DMS53 treated with DMSO at 0.1 percent for 48 hours (cell line): Measurements from ENCODE around the gene OXER1.

Experiments
- DNase-seq: peaks from one replicate; lab custom pipeline; 2025; ENCODE audit not compliant: unreplicated experiment; lab: John Stamatoyannopoulos, UW

The OXER1 gene

DNA sequence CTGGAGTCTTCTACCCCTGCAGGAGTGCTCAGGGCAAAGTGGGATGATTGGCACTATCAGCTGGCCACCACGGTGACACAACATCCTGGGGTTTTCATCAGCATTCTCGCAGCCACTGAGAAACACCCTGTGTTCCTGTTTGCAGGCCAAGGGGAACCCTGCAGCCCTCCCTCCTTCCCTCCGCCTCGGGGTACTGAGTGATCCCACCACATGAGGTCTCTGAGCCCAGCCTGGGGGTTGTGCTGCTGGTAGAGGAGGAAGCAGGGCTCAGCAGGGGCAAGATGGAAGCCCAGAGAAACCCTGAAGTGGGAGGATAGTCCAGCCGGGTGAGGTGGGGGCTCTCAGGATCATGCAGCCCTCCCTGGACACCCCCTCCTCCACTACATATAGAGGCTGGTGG lies at the start of gene OXER1:
OXER1 (minus strand) TSS at position 40 of the 400 bp plus-strand sequence. CDS start 73 bp downstream, outside the sequence.
- no peak for DNase-seq

- peak; percentile 7 for DNase-seq
Observed at GRCh38 chr2:42812899-42813479, 49.1 kb upstream of the OXER1 start.

DNA sequence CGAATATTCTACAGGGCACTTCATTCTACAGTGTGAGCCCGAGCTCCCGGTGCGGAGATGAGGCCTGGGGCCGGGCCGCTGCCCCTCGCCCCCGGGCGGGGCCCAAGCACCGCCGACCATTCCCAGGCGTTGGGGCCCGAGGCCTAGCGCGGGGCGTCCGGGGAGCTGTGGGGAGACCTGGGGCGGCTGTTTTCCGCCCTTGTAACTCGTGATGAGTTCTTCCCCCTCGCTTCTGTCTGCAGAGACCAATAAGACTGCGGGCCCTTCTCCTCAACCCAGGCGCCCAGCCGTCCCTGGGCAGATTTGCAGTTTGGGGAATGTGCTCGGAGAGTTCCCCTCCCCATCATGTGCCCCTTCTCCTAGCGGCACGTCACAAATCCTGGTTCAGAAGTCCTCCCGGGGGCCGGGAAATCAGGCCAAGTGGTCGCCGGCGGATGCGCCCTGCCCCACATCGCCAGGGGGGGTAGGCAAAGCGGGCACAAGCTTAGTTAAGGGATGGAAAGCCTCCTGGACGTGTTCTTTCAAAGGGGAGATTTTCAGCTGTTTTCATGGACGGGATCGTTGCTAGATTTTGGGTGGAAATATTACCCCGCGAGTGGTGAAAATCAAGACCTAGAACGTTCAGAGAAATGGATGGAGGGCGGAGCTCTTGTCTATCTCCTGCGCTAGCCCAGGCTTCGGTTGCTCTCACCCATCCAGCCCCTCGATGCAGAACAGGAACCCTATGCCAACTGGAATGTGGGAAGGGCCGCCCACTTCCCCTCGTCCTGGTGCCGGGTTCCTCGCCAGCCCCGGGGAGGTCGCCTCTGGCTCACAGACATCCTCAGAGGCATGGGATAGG lies 47.3 kb upstream of the OXER1 start:
- peak; percentile 14 for DNase-seq

DNA sequence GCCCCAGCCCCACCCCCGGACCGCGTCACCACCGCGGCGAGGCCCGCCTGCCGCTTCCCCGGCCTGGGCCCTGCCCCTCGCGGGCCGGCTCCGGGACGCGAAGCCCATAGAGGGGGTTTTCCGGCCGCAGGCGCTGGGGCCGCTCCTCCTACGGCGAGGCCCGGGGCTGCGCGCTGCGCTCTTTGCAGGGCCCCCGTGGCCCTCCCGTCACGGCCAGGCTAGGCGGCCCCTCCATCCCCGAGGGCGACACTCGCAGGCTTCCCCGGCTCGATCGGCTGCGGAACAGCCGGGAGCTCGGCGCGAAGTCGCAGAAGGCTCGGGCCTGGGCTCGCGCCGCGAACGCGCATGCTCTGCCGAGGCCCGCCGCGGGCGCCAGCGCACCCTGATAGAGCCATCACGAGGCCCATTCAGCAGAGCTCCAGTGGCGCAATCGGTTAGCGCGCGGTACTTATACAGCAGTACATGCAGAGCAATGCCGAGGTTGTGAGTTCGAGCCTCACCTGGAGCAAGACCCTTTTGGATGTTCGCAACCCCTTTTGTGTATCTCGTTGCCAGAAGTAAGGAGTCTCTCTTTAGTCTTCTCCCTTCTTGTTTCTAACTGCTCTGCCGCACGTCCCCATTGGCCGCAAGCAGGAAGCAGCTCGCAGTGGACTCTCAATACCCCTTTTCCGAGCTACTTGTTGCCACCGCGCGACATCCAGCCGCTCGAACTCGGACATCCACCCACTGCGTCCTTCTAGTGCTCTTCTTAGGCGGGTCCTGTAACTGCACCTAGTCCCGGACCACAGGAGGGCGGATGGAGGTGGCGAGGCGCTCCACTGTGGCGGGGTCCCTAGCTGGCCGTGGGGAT lies 46.4 kb upstream of the OXER1 start:
- peak; percentile 67 for DNase-seq

- DNase-seq: no peak
Observed at GRCh38 chr2:42809819-42810120, 45.8 kb upstream of the OXER1 start.

DNA sequence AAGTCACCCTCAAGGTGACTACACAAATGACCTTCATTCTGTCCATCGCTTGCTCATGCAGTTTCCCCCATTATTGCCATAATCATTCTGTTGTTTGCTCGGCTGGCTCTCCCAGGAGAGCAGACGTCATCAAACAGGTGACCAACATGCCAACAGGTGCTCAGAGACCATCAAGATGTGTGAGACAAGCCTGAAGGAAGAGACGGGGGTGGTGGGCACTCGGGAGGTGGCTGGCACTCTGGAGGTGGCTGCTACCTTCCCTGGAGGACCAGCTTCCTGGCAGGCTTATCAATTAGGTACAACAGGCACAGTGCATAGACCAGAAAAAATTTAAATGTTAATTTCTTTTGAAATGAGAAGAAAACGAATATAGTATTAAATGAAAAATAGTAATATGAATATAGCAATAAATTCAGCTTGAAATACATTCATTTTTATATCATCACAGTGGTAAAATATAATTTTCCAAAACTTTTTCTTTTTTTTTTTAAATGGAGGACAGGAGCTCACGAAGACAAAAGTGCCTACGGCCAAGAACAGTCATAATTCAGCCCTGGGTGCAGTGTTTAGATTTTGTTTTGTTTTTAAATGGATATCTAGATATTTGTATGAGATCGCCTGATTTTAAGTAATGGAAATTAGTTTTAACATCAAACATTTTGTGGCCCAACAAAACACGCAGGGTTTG lies 45.3 kb upstream of the OXER1 start:
- peak; percentile 58 for DNase-seq

DNA sequence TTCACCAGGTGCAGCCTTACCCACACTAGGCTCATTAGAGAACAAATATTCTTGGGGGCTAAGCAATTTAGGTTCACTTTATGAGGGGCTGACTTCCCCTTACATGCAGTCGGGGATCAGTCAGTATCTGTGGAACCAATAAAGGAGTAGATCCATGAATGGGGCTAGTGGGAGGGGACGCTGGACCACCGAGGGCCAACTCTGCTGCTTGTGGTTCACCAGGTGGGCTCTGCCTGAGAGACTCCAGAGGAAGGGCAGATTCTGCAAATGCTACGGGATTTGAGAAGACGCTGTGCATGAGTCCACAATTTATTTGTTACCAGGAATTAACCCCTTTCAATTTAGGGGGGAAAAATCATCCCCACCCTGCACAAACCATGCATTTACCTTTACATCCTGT lies 44.4 kb upstream of the OXER1 start:
- DNase-seq: no peak

DNA sequence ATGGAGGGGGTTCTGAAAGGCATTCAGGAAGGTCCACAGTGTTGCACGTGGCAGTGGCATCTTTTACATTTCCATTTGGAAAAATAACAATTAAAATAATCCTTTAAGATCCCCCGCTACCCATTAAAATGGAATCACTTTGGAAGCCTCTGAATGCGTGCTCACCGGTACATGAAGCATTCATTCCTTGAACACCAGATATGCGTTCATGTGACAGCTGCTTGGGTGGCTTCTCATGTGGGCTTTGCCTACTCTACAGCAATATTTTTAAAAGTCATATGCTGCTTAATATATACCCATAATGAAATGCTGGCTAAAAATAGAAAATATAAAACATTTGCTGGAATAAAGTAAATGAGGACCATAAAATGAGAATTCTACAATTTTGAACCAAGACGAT lies 42.9 kb upstream of the OXER1 start:
- no peak for DNase-seq

GRCh38 chr2:42804891-42805290 lies 41.0 kb upstream of the OXER1 start:
- DNase-seq: no peak

GRCh38 chr2:42804338-42804737 lies 40.4 kb upstream of the OXER1 start:
- no peak for DNase-seq

DNA sequence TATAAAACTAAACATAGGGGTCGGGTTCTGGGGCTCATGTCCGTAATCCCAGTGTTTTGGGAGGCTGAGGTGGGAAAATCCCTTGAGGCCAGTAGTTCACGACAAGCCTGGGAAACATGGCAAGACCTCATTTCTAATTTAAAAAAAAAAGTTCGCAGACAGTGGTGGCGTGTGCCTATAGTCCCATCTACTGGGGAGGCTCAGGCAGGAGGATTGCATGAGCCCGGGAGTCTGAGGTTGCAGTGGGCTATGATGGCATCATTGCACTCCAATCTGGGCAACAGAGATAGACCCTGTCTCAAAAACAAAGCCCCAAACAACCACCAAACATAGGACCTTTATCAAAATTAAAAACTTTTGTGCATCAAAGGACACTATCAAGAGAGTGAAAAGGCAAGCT lies 38.2 kb upstream of the OXER1 start:
- no peak for DNase-seq

DNA sequence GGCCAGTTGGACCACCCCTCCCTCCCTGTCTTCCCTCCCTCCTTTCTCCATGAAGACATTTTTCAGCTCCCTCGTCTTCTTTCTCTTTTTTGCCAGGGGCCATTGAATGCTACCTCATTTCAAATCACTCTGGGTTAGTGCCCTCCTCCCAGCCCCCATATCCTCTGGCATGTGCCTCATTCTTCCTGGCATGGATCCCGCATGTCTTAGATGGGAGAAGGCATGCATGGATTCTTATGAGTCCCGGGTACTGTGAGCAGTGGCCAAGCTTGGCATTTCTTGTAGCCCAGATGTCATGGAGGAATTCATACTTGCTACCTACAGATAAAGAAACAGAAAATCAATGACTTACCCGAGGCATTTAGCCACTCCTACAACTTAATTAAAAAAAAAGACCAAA lies 37.4 kb upstream of the OXER1 start:
- no peak for DNase-seq

- no peak for DNase-seq
Observed at GRCh38 chr2:42800981-42801380, 37.0 kb upstream of the OXER1 start.

DNA sequence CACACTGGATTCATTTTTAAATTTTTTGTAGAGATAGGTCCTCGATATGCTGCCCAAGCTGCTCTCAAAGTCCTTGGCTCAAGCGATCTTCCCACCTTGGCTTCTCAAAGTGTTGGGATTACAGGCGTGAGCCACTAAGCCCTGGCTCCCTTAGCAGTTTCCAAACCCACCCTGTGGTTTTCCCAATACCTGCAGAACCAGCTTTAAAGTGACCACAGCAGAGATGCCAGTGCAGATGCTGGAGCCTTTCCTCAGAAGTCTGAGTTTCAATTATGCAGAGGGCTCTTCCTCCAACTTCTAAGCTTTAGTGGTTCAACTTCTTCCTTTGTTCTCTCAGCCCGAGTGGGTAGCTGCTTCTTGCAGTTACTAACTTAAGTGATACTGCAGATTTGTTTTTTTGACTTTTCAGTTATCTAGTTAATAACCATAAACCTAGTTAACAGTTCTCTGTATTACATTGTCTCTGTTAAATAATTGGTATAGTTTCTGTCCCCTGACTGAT lies 36.6 kb upstream of the OXER1 start:
- DNase-seq: no peak

DNA sequence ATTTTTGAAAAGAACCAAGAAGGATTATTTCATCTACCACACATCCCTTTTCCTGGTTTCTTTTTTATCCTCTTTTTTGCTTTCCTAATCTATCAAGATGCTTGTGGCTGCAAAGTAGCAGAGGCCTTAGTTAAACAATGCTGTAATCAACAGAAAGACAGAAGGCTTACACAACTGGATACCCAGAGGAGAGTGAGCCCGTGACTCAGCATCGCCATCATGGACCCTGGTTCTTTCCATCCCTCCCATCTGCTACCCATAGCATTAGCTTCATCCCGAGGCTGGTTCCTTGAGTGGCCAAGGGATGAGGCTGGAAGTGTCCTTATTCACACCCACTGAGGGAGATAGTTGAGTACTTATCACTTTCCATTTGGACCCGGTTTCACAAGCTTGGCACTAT lies 35.9 kb upstream of the OXER1 start:
- DNase-seq: no peak

DNA sequence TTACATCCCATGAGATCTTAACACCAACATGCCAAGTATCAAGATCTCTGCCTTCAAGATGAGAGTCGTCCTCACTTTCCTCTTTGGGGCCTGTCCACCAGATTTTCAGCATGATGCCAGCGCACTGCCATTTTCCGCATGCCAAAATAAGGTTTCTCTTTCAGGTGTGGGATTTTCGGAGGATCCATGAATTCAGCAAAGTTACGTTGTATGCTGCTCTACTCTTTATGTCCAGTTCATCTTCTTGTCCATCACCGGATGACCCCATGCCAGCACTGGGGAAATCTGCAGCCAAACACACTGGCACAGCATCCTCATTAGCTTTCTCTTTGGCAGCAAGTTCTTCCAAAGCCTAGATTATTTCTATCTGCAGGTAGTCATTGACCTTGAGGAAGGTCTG lies 33.3 kb upstream of the OXER1 start:
- no peak for DNase-seq

DNA sequence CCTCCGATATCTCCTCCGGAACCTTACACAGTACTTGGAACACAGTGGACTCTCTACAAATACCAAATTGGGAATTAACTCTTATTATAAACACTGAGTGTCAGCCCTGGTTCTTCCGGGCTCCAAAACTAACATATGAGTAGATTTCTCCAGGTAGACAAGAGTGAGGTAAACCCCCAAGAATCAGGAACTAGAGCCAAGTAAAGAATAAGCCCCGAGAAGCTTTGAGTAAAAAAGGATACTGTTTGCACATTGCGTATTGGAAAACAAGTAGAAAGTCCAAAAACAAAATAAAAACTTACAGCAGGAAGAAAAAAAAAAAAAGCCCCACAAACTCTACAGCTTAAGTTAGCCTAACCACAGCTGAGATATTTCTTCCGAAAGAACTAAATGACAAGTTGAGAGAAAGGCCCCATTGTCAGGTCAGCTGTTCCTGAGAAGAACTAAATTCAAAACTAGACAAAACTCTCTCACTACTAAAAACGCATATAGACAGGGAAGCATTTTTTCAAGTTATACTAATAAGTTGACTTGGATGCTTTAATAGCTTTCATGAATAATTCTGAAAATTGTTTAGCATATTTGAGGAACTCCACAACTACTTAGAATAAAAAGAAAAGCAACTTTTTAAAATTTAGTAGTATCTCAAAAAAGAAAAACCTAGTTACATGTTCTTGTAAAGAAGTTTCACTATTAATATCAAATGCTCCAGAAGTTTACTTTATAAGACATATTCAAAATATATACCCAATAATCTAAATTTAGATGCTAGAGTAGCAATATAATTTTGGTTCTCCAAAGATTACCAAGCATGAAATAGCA lies 32.7 kb upstream of the OXER1 start:
- no peak for DNase-seq

DNA sequence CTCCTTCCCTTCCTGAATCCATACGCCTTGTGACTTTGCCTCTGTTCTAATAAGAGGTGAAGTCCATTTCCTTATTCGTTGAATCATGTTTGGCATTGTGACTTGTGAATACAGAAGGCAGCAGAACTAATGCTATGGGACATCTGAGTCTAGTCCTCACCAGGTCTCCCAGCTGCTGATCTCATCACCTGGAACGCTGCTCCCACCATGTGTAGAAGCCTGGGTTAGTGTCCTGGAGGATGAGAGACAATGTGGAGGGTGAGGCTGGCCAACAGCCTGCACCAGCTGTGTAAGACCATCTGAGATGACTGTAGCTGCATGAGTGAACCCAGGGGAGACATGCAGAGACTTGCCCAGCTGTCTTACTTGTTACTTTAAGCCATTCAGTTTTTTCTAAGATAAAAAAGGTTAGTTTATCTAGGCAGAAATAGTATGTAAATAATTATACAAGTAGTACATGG lies 31.9 kb upstream of the OXER1 start:
- no peak for DNase-seq

DNA sequence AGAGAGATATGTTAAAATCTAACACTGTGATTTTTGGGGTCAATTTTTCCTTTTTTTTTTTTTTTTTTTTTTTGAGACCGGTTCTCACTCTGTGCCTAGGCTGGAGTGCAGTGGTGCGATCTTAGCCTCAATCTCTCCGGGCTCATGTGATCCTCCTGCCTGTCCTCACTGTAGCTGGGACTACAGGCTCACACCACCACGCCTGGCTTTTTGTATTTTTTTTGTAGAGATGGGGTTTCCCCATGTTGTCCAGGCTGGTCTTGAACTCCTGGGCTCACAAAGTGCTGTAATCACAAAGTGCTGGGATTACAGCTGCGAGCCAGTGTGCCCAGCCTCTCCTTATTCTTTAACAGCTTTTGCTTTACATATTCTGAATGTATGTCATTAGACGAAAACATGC lies 31.3 kb upstream of the OXER1 start:
- no peak for DNase-seq
